ENCODE data around the gene MMP15. TPM values are rescaled to one million over a fixed set of nuclear protein-coding genes. Genes with fewer than 3 reads are reported as not detected.

Gene MMP15
- total and polyA plus RNA-seq, 7 experiments from 2014 or later = 0.06 to 0.85 (median 0.47) TPM; not detected in 1

DNA sequence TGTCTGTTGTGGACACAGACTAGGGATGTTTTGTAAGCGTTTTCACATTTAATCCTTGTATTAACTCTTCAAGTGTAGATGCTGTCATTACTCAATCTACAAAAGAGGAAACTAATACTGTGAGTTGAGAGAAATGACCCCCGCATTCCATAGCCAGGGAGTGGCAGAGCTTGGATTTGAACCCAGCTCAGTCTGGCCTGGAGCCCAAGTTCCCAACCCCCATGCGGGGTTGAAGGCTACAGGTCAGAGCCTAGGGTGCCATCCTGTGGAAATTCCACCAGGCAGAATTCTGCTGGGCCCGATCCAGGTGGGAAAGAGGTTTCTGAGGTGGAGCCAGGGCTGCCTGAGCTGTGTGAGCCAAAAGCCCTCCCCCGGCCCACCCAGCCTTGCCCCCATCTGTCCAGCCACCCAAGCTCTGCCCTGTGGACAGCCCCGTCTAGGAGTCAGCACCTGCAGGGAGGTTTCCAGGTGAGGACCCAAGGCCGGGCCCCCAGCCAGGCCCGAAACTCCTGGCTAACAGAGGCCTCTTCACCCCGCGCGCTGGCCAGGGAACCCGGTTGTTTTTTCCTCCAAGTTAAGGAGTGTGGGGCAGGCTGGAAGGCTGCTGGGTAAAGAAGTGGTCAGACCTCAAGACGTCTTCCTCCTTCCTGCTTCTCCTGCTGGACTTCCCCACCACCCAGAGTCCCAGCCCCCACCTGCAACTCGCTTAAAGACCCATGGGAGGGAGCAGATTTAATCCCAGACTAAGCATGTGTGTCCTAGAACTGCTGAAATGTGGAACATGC, 5.7 kb downstream of the MMP15 start:
- no peak overlapping the region for H3K27ac ChIP-seq (ENCODE audit: low read depth, low read length)
- no peaks in the 10 kb centered on the region for H3K9me3 ChIP-seq (ENCODE audit: control insufficient read depth in 2 of 3, low read length in 3 of 3)
- DNase-seq (no peak), ATAC-seq (no peak)
- Mint-ChIP-seq H3K27ac (no peak overlapping the region), H3K9me3 (peaks cover 0 to 1% (median 0%) of the 10 kb centered on the region in 11 donors), H3K36me3 (no peaks in the 10 kb centered on the region), H3K27me3 (peaks cover 0 to 21% (median 3%) of the 10 kb centered on the region in 5 donors), H3K4me1 (peaks cover 0 to 6% (median 0%) of the 10 kb centered on the region in 7 donors), H3K4me3 (no peak overlapping the region)
- POLR2A ChIA-PET = no interaction called here
- intact Hi-C loops (cut with micrococcal nuclease) = no loop called here
- CTCF ChIA-PET = no interaction called here
- no peak overlapping the region for H3K4me3 ChIP-seq (ENCODE audit: low read length)
- no peaks in the 10 kb centered on the region for H3K36me3 ChIP-seq (ENCODE audit: control insufficient read depth in 2 of 3, insufficient read depth in 3 of 3, low read length in 3 of 3)
- H3K27me3 ChIP-seq (ENCODE audit: control insufficient read depth in 2 of 2, insufficient read depth in 2 of 2, low read length in 2 of 2) = no peaks in the 10 kb centered on the region
- H3K4me1 ChIP-seq (ENCODE audit: control insufficient read depth in 2 of 2, insufficient read depth in 2 of 2, low read length in 2 of 2) = no peaks in the 10 kb centered on the region

- no peaks in the 10 kb centered on the region for H3K27me3 ChIP-seq (ENCODE audit: control insufficient read depth in 2 of 2, insufficient read depth in 2 of 2, low read length in 2 of 2)
- H3K27me3 Mint-ChIP-seq = peaks cover 0 to 17% (median 3%) of the 10 kb centered on the region in 5 donors
- H3K27ac Mint-ChIP-seq = no peak overlapping the region
- H3K4me3 Mint-ChIP-seq = no peak overlapping the region
- CTCF ChIA-PET = no interaction called here
- DNase-seq (no peak), ATAC-seq (no peak)
- intact Hi-C loops (cut with micrococcal nuclease) = no loop called here
- peaks cover 0 to 6% (median 0%) of the 10 kb centered on the region in 7 donors for H3K4me1 Mint-ChIP-seq
- H3K4me1 ChIP-seq (ENCODE audit: control insufficient read depth in 2 of 2, insufficient read depth in 2 of 2, low read length in 2 of 2) = no peaks in the 10 kb centered on the region
- H3K27ac ChIP-seq (ENCODE audit: low read depth, low read length) = no peak overlapping the region
- H3K4me3 ChIP-seq (ENCODE audit: low read length) = no peak overlapping the region
- H3K9me3 Mint-ChIP-seq = peaks cover 0 to 1% (median 0%) of the 10 kb centered on the region in 11 donors
- H3K9me3 ChIP-seq (ENCODE audit: control insufficient read depth in 2 of 3, low read length in 3 of 3) = no peaks in the 10 kb centered on the region
- POLR2A ChIA-PET = no interaction called here
- H3K36me3 ChIP-seq (ENCODE audit: control insufficient read depth in 2 of 3, insufficient read depth in 3 of 3, low read length in 3 of 3) = no peaks in the 10 kb centered on the region
- H3K36me3 Mint-ChIP-seq = no peaks in the 10 kb centered on the region
Observed at GRCh38 chr16:58032710-58033293, 7.2 kb downstream of the MMP15 start.

GRCh38 chr16:58034128-58034685, 8.7 kb downstream of the MMP15 start:
- Histone ChIP-seq H3K4me1 (ENCODE audit: control insufficient read depth in 2 of 2, insufficient read depth in 2 of 2, low read length in 2 of 2) (no peaks in the 10 kb centered on the region), H3K27ac (ENCODE audit: low read depth, low read length) (no peak overlapping the region), H3K36me3 (ENCODE audit: control insufficient read depth in 2 of 3, insufficient read depth in 3 of 3, low read length in 3 of 3) (no peaks in the 10 kb centered on the region), H3K27me3 (ENCODE audit: control insufficient read depth in 2 of 2, insufficient read depth in 2 of 2, low read length in 2 of 2) (no peaks in the 10 kb centered on the region), H3K9me3 (ENCODE audit: control insufficient read depth in 2 of 3, low read length in 3 of 3) (no peaks in the 10 kb centered on the region), H3K4me3 (ENCODE audit: low read length) (no peak overlapping the region)
- Mint-ChIP-seq H3K4me1 (no peaks in the 10 kb centered on the region), H3K4me3 (no peak overlapping the region), H3K9me3 (peaks cover 0 to 1% (median 0%) of the 10 kb centered on the region in 11 donors), H3K27me3 (peaks cover 0 to 4% (median 3%) of the 10 kb centered on the region in 5 donors), H3K36me3 (no peaks in the 10 kb centered on the region), H3K27ac (no peak overlapping the region)
- ATAC-seq (no peak), DNase-seq (no peak)
- intact Hi-C loops (cut with micrococcal nuclease) = no loop called here
- ChIA-PET CTCF (no interaction called here), POLR2A (no interaction called here)

- no peaks in the 10 kb centered on the region for H3K9me3 Mint-ChIP-seq
- H3K4me3 Mint-ChIP-seq = no peak overlapping the region
- Histone ChIP-seq H3K27me3 (ENCODE audit: control insufficient read depth in 2 of 2, insufficient read depth in 2 of 2, low read length in 2 of 2) (no peaks in the 10 kb centered on the region), H3K4me3 (ENCODE audit: low read length) (no peak overlapping the region), H3K36me3 (ENCODE audit: control insufficient read depth in 2 of 3, insufficient read depth in 3 of 3, low read length in 3 of 3) (no peaks in the 10 kb centered on the region), H3K9me3 (ENCODE audit: control insufficient read depth in 2 of 3, low read length in 3 of 3) (no peaks in the 10 kb centered on the region), H3K4me1 (ENCODE audit: control insufficient read depth in 2 of 2, insufficient read depth in 2 of 2, low read length in 2 of 2) (no peaks in the 10 kb centered on the region), H3K27ac (ENCODE audit: low read depth, low read length) (no peak overlapping the region)
- H3K27me3 Mint-ChIP-seq = peaks cover 0 to 2% (median 0%) of the 10 kb centered on the region in 5 donors
- ChIA-PET POLR2A (no interaction called here), CTCF (no interaction called here)
- no peak overlapping the region for H3K27ac Mint-ChIP-seq
- no peaks in the 10 kb centered on the region for H3K4me1 Mint-ChIP-seq
- DNase-seq = no peak
- ATAC-seq = no peak
- no peaks in the 10 kb centered on the region for H3K36me3 Mint-ChIP-seq
- intact Hi-C loops (cut with micrococcal nuclease) = no loop called here
Observed at GRCh38 chr16:58034774-58035173, 9.2 kb downstream of the MMP15 start.

DNA sequence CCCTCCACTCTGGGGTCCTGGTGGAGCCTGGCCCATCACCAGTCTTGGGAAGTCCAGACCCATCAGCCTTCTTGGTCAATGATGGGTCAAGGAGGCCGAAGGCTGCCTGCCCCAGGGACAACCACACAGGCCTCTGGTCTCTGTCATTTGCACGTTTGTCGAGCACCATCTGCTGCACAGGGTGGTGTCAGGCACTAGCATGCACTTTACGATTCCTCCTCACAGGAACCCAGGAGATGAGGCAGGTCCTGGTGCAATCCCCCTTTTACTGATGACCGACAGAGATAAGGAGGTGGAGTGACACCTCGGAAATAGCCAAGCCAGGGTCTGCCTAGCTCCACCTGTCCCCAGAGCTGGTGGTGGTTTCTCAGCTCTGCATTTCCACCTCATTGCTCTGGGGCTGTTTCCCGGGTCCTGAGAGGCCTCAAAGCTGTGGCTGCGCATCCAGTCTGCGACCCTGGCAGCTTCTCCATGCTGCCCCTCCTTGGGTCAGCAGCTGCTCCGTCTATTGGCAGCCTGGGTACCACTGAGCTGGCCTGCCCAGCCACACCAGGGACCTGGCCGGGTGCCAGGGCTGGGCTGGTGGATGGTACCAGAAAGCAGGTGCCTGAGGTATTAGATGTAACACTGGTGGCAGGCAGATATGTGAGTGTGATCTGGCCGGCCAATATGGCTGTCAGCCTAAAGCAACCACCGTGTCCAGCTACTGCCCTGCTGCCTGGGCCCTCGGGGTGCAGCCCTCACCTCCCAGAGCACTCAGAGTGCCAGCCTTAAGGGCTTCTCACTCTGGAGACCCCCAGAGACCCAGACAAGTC, 10.0 kb downstream of the MMP15 start:
- POLR2A ChIA-PET = no interaction called here
- Mint-ChIP-seq H3K9me3 (no peaks in the 10 kb centered on the region), H3K4me1 (no peaks in the 10 kb centered on the region), H3K27me3 (no peaks in the 10 kb centered on the region), H3K36me3 (no peaks in the 10 kb centered on the region), H3K27ac (no peak overlapping the region), H3K4me3 (no peak overlapping the region)
- Histone ChIP-seq H3K27me3 (ENCODE audit: control insufficient read depth in 2 of 2, insufficient read depth in 2 of 2, low read length in 2 of 2) (no peaks in the 10 kb centered on the region), H3K36me3 (ENCODE audit: control insufficient read depth in 2 of 3, insufficient read depth in 3 of 3, low read length in 3 of 3) (no peaks in the 10 kb centered on the region), H3K4me1 (ENCODE audit: control insufficient read depth in 2 of 2, insufficient read depth in 2 of 2, low read length in 2 of 2) (no peaks in the 10 kb centered on the region), H3K9me3 (ENCODE audit: control insufficient read depth in 2 of 3, low read length in 3 of 3) (no peaks in the 10 kb centered on the region), H3K27ac (ENCODE audit: low read depth, low read length) (no peak overlapping the region), H3K4me3 (ENCODE audit: low read length) (no peak overlapping the region)
- intact Hi-C loops (cut with micrococcal nuclease) = no loop called here
- DNase-seq (no peak), ATAC-seq (no peak)
- CTCF ChIA-PET = no interaction called here

DNA sequence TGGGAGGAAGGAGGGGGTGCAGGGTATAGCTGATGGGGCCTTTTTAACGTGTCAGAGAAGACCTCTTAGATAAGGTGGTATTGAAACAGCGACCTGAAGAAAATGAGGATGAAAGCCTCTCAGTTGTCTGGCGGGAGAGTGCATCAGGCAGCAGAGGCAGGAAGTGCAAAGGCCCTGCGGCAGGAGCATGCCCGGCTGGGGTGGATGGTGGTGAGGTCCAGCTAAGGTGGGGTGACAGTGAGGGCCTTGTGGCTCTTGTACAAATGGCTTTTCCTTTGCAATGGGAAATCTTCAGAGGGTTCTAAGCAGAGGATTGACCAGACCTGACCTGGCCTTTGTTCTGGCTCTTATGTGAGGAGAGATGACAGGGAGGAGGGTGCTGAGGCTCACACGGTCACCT, 11.4 kb downstream of the MMP15 start:
- ATAC-seq = no peak
- H3K27me3 Mint-ChIP-seq = no peaks in the 10 kb centered on the region
- DNase-seq = no peak
- Histone ChIP-seq H3K27me3 (ENCODE audit: control insufficient read depth in 2 of 2, insufficient read depth in 2 of 2, low read length in 2 of 2) (no peaks in the 10 kb centered on the region), H3K36me3 (ENCODE audit: control insufficient read depth in 2 of 3, insufficient read depth in 3 of 3, low read length in 3 of 3) (no peaks in the 10 kb centered on the region), H3K4me1 (ENCODE audit: control insufficient read depth in 2 of 2, insufficient read depth in 2 of 2, low read length in 2 of 2) (no peaks in the 10 kb centered on the region), H3K9me3 (ENCODE audit: control insufficient read depth in 2 of 3, low read length in 3 of 3) (no peaks in the 10 kb centered on the region), H3K4me3 (ENCODE audit: low read length) (no peak overlapping the region), H3K27ac (ENCODE audit: low read depth, low read length) (no peak overlapping the region)
- H3K4me1 Mint-ChIP-seq = no peaks in the 10 kb centered on the region
- no peaks in the 10 kb centered on the region for H3K9me3 Mint-ChIP-seq
- intact Hi-C loops (cut with micrococcal nuclease) = no loop called here
- no peaks in the 10 kb centered on the region for H3K36me3 Mint-ChIP-seq
- H3K27ac Mint-ChIP-seq = no peak overlapping the region
- ChIA-PET CTCF (no interaction called here), POLR2A (no interaction called here)
- H3K4me3 Mint-ChIP-seq = no peak overlapping the region

Data from naive thymus-derived CD4-positive, alpha-beta T cell (primary cell).